Stimulated activated CD4-positive, alpha-beta T cell treated with anti-CD3 and anti-CD28 coated beads, Interleukin-1b, Interleukin-23, amount 100 ng/mL, for 4 hours (primary cell): ENCODE results near the gene TBC1D30.

Experiments
- DNase-seq, 2 donors: peaks; one replicate each; pipeline ENCODE4 v3.0.0-alpha.2; 2020; ENCODE audit warnings: low read depth in 2 of 2

TBC1D30 gene

GRCh38 chr12:64858882-64859605, 34.6 kb downstream of the TBC1D30 start:
- no peak for DNase-seq

- no peak for DNase-seq
Observed at GRCh38 chr12:64860446-64860998, 36.1 kb downstream of the TBC1D30 start.

- DNase-seq: no peak
Observed at GRCh38 chr12:64864319-64864718, 39.9 kb downstream of the TBC1D30 start.

- no peak for DNase-seq
Observed at GRCh38 chr12:64875186-64875585, 50.7 kb downstream of the TBC1D30 start.

GRCh38 chr12:64876388-64877071, 52.1 kb downstream of the TBC1D30 start:
- no peak for DNase-seq

- no peak for DNase-seq
Observed at GRCh38 chr12:64877363-64878004, 53.0 kb downstream of the TBC1D30 start.

- no peak for DNase-seq
Observed at GRCh38 chr12:64882687-64883086, 58.2 kb downstream of the TBC1D30 start.

GRCh38 chr12:64883264-64884163, 59.1 kb downstream of the TBC1D30 start:
- no peak for DNase-seq

- DNase-seq: no peak
Observed at GRCh38 chr12:64884164-64884542, 59.7 kb downstream of the TBC1D30 start.

GRCh38 chr12:64884728-64885127, 60.3 kb downstream of the TBC1D30 start:
- no peak for DNase-seq

- DNase-seq: no peak
Observed at GRCh38 chr12:64889434-64890216, 65.2 kb downstream of the TBC1D30 start.

GRCh38 chr12:64890873-64891468, 66.5 kb downstream of the TBC1D30 start:
- peak in 1 of 2 donors; percentile 2 for DNase-seq

- no peak for DNase-seq
Observed at GRCh38 chr12:64891629-64892028, 67.2 kb downstream of the TBC1D30 start.

- no peak for DNase-seq
Observed at GRCh38 chr12:64892561-64892960, 68.1 kb downstream of the TBC1D30 start.

GRCh38 chr12:64893961-64894360, 69.5 kb downstream of the TBC1D30 start:
- DNase-seq: no peak

GRCh38 chr12:64894827-64895475, 70.5 kb downstream of the TBC1D30 start:
- DNase-seq: no peak

- no peak for DNase-seq
Observed at GRCh38 chr12:64895526-64895925, 71.1 kb downstream of the TBC1D30 start.

- DNase-seq: no peak
Observed at GRCh38 chr12:64900540-64900939, 76.1 kb downstream of the TBC1D30 start.

- DNase-seq: no peak
Observed at GRCh38 chr12:64903479-64904152, 79.2 kb downstream of the TBC1D30 start.
